ENCODE results near the gene ITGB8. TPM values are rescaled to one million over a fixed set of nuclear protein-coding genes. Genes with fewer than 3 reads are reported as not detected.

Gene ITGB8
- total RNA-seq, 2 experiments from 2014 or later = not detected

GRCh38 chr7:20354610-20355528 is 24.2 kb downstream of the ITGB8 start:
- H3K9me3 Mint-ChIP-seq = no peaks in the 10 kb centered on the region
- POLR2A ChIA-PET = no interaction called here
- ATAC-seq (ENCODE audit: low read depth) (no peak), DNase-seq (no peak)
- H3K4me1 Mint-ChIP-seq = no peaks in the 10 kb centered on the region
- H3K36me3 Mint-ChIP-seq = no peaks in the 10 kb centered on the region
- no peaks in the 10 kb centered on the region for H3K27me3 Mint-ChIP-seq
- no peak overlapping the region for H3K4me3 Mint-ChIP-seq
- H3K27ac Mint-ChIP-seq = no peak overlapping the region

GRCh38 chr7:20358106-20358505 is 27.4 kb downstream of the ITGB8 start:
- ATAC-seq (ENCODE audit: low read depth) (no peak), DNase-seq (no peak)
- Mint-ChIP-seq H3K27ac (no peak overlapping the region), H3K9me3 (no peaks in the 10 kb centered on the region), H3K4me3 (no peak overlapping the region), H3K4me1 (no peaks in the 10 kb centered on the region), H3K27me3 (no peaks in the 10 kb centered on the region), H3K36me3 (no peaks in the 10 kb centered on the region)
- POLR2A ChIA-PET = interaction anchor here (0.7 kb wide), 1 partner anchor 523 kb away, joined by 3 read pairs; no protein-coding TSS in a partner anchor

GRCh38 chr7:20358762-20359282 is 28.1 kb downstream of the ITGB8 start:
- ATAC-seq (ENCODE audit: low read depth) (no peak), DNase-seq (no peak)
- Mint-ChIP-seq H3K36me3 (no peaks in the 10 kb centered on the region), H3K27ac (no peak overlapping the region), H3K4me3 (no peak overlapping the region), H3K9me3 (no peaks in the 10 kb centered on the region), H3K4me1 (no peaks in the 10 kb centered on the region), H3K27me3 (no peaks in the 10 kb centered on the region)
- POLR2A ChIA-PET = interaction anchor here (0.7 kb wide), 1 partner anchor 522 kb away, joined by 3 read pairs; no protein-coding TSS in a partner anchor

- Mint-ChIP-seq H3K27ac (no peak overlapping the region), H3K4me3 (no peak overlapping the region), H3K36me3 (no peaks in the 10 kb centered on the region), H3K4me1 (no peaks in the 10 kb centered on the region), H3K27me3 (no peaks in the 10 kb centered on the region), H3K9me3 (no peaks in the 10 kb centered on the region)
- DNase-seq = no peak
- POLR2A ChIA-PET = no interaction called here
- ATAC-seq (ENCODE audit: low read depth) = no peak
Observed at GRCh38 chr7:20359341-20359963, 28.8 kb downstream of the ITGB8 start.

GRCh38 chr7:20362574-20363253 is 32.0 kb downstream of the ITGB8 start:
- DNase-seq = no peak
- Mint-ChIP-seq H3K27me3 (no peaks in the 10 kb centered on the region), H3K4me1 (no peaks in the 10 kb centered on the region), H3K27ac (no peak overlapping the region), H3K36me3 (no peaks in the 10 kb centered on the region), H3K4me3 (no peak overlapping the region), H3K9me3 (no peaks in the 10 kb centered on the region)
- POLR2A ChIA-PET = no interaction called here
- no peak for ATAC-seq (ENCODE audit: low read depth)

GRCh38 chr7:20364571-20365196 is 34.0 kb downstream of the ITGB8 start:
- H3K36me3 Mint-ChIP-seq = no peaks in the 10 kb centered on the region
- no peak for DNase-seq
- H3K27ac Mint-ChIP-seq = no peak overlapping the region
- POLR2A ChIA-PET = no interaction called here
- no peak for ATAC-seq (ENCODE audit: low read depth)
- no peaks in the 10 kb centered on the region for H3K27me3 Mint-ChIP-seq
- H3K4me1 Mint-ChIP-seq = no peaks in the 10 kb centered on the region
- no peaks in the 10 kb centered on the region for H3K9me3 Mint-ChIP-seq
- no peak overlapping the region for H3K4me3 Mint-ChIP-seq

- Mint-ChIP-seq H3K27me3 (no peaks in the 10 kb centered on the region), H3K4me3 (no peak overlapping the region), H3K27ac (no peak overlapping the region), H3K4me1 (no peaks in the 10 kb centered on the region), H3K36me3 (no peaks in the 10 kb centered on the region), H3K9me3 (no peaks in the 10 kb centered on the region)
- POLR2A ChIA-PET = no interaction called here
- DNase-seq (no peak), ATAC-seq (ENCODE audit: low read depth) (no peak)
Observed at GRCh38 chr7:20365486-20365885, 34.8 kb downstream of the ITGB8 start.

GRCh38 chr7:20374399-20374798 is 43.7 kb downstream of the ITGB8 start:
- ATAC-seq (ENCODE audit: low read depth) (no peak), DNase-seq (no peak)
- no peak overlapping the region for H3K27ac Mint-ChIP-seq
- H3K27me3 Mint-ChIP-seq = no peaks in the 10 kb centered on the region
- H3K4me1 Mint-ChIP-seq = no peaks in the 10 kb centered on the region
- H3K4me3 Mint-ChIP-seq = no peak overlapping the region
- no peaks in the 10 kb centered on the region for H3K9me3 Mint-ChIP-seq
- H3K36me3 Mint-ChIP-seq = no peaks in the 10 kb centered on the region
- POLR2A ChIA-PET = no interaction called here

GRCh38 chr7:20376796-20377195 is 46.1 kb downstream of the ITGB8 start:
- H3K27ac Mint-ChIP-seq = no peak overlapping the region
- no peak overlapping the region for H3K4me3 Mint-ChIP-seq
- POLR2A ChIA-PET = no interaction called here
- H3K27me3 Mint-ChIP-seq = no peaks in the 10 kb centered on the region
- no peak for ATAC-seq (ENCODE audit: low read depth)
- no peak for DNase-seq
- no peaks in the 10 kb centered on the region for H3K36me3 Mint-ChIP-seq
- H3K9me3 Mint-ChIP-seq = no peaks in the 10 kb centered on the region
- no peaks in the 10 kb centered on the region for H3K4me1 Mint-ChIP-seq

- Mint-ChIP-seq H3K4me1 (no peaks in the 10 kb centered on the region), H3K9me3 (no peaks in the 10 kb centered on the region), H3K4me3 (no peak overlapping the region), H3K36me3 (no peaks in the 10 kb centered on the region), H3K27ac (no peak overlapping the region), H3K27me3 (no peaks in the 10 kb centered on the region)
- ATAC-seq (ENCODE audit: low read depth) (no peak), DNase-seq (no peak)
- POLR2A ChIA-PET = no interaction called here
Observed at GRCh38 chr7:20381406-20382034, 50.8 kb downstream of the ITGB8 start.

- Mint-ChIP-seq H3K4me1 (no peaks in the 10 kb centered on the region), H3K4me3 (no peak overlapping the region), H3K27ac (no peak overlapping the region), H3K9me3 (no peaks in the 10 kb centered on the region), H3K36me3 (no peaks in the 10 kb centered on the region), H3K27me3 (no peaks in the 10 kb centered on the region)
- DNase-seq (no peak), ATAC-seq (ENCODE audit: low read depth) (no peak)
- POLR2A ChIA-PET = no interaction called here
Observed at GRCh38 chr7:20383351-20383750, 52.7 kb downstream of the ITGB8 start.

- H3K4me1 Mint-ChIP-seq = no peaks in the 10 kb centered on the region
- POLR2A ChIA-PET = no interaction called here
- H3K36me3 Mint-ChIP-seq = no peaks in the 10 kb centered on the region
- DNase-seq = no peak
- ATAC-seq (ENCODE audit: low read depth) = no peak
- peaks cover 3% of the 10 kb centered on the region for H3K27me3 Mint-ChIP-seq
- no peak overlapping the region for H3K27ac Mint-ChIP-seq
- H3K4me3 Mint-ChIP-seq = no peak overlapping the region
- H3K9me3 Mint-ChIP-seq = no peaks in the 10 kb centered on the region
Observed at GRCh38 chr7:20385126-20385525, 54.4 kb downstream of the ITGB8 start.

GRCh38 chr7:20388084-20388483 is 57.4 kb downstream of the ITGB8 start:
- DNase-seq = no peak
- no peak overlapping the region for H3K4me3 Mint-ChIP-seq
- H3K27ac Mint-ChIP-seq = no peak overlapping the region
- POLR2A ChIA-PET = no interaction called here
- H3K36me3 Mint-ChIP-seq = no peaks in the 10 kb centered on the region
- no peaks in the 10 kb centered on the region for H3K4me1 Mint-ChIP-seq
- H3K9me3 Mint-ChIP-seq = no peaks in the 10 kb centered on the region
- peaks cover 3% of the 10 kb centered on the region for H3K27me3 Mint-ChIP-seq
- no peak for ATAC-seq (ENCODE audit: low read depth)
